Erythroblast (primary cell): ENCODE measurements around the gene SMIM44.

Experiments used
- GATA1 ChIP-seq: IDR thresholded peaks from 2 replicates; pipeline ENCODE4 v1.6.1; 2011; ENCODE audit warnings: low read depth, mild to moderate bottlenecking, control low read depth, low read length, moderate library complexity
- POLR2A ChIP-seq: IDR thresholded peaks from 2 replicates; pipeline ENCODE4 v1.6.1; 2011; ENCODE audit warnings: mild to moderate bottlenecking, low read length

GRCh38 chr19:3494051-3494450 lies 10.8 kb upstream of the SMIM44 start:
- TF ChIP-seq POLR2A (no peak), GATA1 (no peak)
